ENCODE measurements around the gene SGMS1.

- TF ChIP-seq CTCF (IDR thresholded peaks at IDR 0.05) (no peak), POLR2AphosphoS5 (IDR thresholded peaks at IDR 0.05) (no peak)
Observed at GRCh38 chr10:50552771-50553535, 70.8 kb downstream of the SGMS1 start.
